Mesenchymal stem cell (in vitro differentiated cells and primary cell): ENCODE results near the gene ZNF785.

Source experiments
- DNase-seq: peaks from one replicate; pipeline ENCODE4 v3.0.0-alpha.2; 2013
- H2AFZ ChIP-seq: one replicate; pipeline ENCODE4 v1.6.1; 2013; ENCODE audit warnings: low read depth, mild to moderate bottlenecking, control low read depth, inconsistent platforms, low read length, moderate library complexity
- H2AK5ac ChIP-seq: 2 replicates; pipeline ENCODE4 v1.6.1; 2013; ENCODE audit warnings: low read length, moderate library complexity, mild to moderate bottlenecking, inconsistent platforms; ENCODE audit not compliant: severe bottlenecking
- H2BK120ac ChIP-seq: one replicate; pipeline ENCODE4 v1.6.1; 2013; ENCODE audit warnings: low read depth, mild to moderate bottlenecking, inconsistent platforms, low read length, moderate library complexity
- H2BK12ac ChIP-seq, 2 experiments: one replicate each; pipeline ENCODE4 v1.6.1; 2013; ENCODE audit warnings: inconsistent platforms in 2 of 2, low read length in 2 of 2, mild to moderate bottlenecking in 2 of 2, moderate library complexity in 2 of 2, control low read depth in 1 of 2
- H2BK15ac ChIP-seq: one replicate; pipeline ENCODE4 v1.6.1; 2013; ENCODE audit warnings: mild to moderate bottlenecking, low read depth, inconsistent platforms; ENCODE audit not compliant: poor library complexity, severe bottlenecking
- H2BK5ac ChIP-seq: 2 replicates; pipeline ENCODE4 v1.6.1; 2013; ENCODE audit warnings: low read depth, mild to moderate bottlenecking, low read length, control low read depth, inconsistent platforms; ENCODE audit not compliant: poor library complexity, severe bottlenecking
- H3K14ac ChIP-seq, 2 experiments: one replicate each; pipeline ENCODE4 v1.6.1; 2013; ENCODE audit warnings: inconsistent platforms in 2 of 2, low read length in 2 of 2, control low read depth in 1 of 2, mild to moderate bottlenecking in 1 of 2, moderate library complexity in 1 of 2
- H3K18ac ChIP-seq, 2 experiments: one replicate each; pipeline ENCODE4 v1.6.1; 2013; ENCODE audit warnings: inconsistent platforms in 2 of 2, low read length in 2 of 2, control low read depth in 1 of 2, low read depth in 1 of 2, mild to moderate bottlenecking in 1 of 2
- H3K23ac ChIP-seq, 2 experiments: one replicate each; pipeline ENCODE4 v1.6.1; 2013; ENCODE audit warnings: inconsistent platforms in 2 of 2, low read length in 2 of 2, mild to moderate bottlenecking in 2 of 2, moderate library complexity in 2 of 2, control low read depth in 1 of 2
- H3K27ac ChIP-seq: 2 replicates; pipeline ENCODE4 v1.5.1; 2013; ENCODE audit warnings: mild to moderate bottlenecking, moderate library complexity, low read length, control low read depth, inconsistent platforms; ENCODE audit not compliant: poor library complexity, severe bottlenecking
- H3K27me3 ChIP-seq, 2 experiments: 2 replicates each; pipeline versions ENCODE4 v1.6.1 to v1.7.0; 2013; ENCODE audit warnings: low read length in 2 of 2, mild to moderate bottlenecking in 2 of 2, moderate library complexity in 2 of 2, control low read depth in 1 of 2, inconsistent platforms in 1 of 2; ENCODE audit not compliant: control insufficient read depth in 1 of 2, insufficient read depth in 1 of 2
- H3K36me3 ChIP-seq, 2 experiments: 2 replicates each; pipeline versions ENCODE4 v1.6.1 to v1.7.0; 2013; ENCODE audit warnings: low read length in 2 of 2, control low read depth in 1 of 2, inconsistent platforms in 1 of 2, low read depth in 1 of 2, mild to moderate bottlenecking in 1 of 2; ENCODE audit not compliant: insufficient read depth in 2 of 2, control insufficient read depth in 1 of 2
- H3K4ac ChIP-seq, 2 experiments: one replicate each; pipeline ENCODE4 v1.6.1; 2013; ENCODE audit warnings: inconsistent platforms in 2 of 2, low read length in 2 of 2, mild to moderate bottlenecking in 2 of 2, moderate library complexity in 2 of 2, control low read depth in 1 of 2, low read depth in 1 of 2
- H3K4me1 ChIP-seq: 2 replicates; pipeline ENCODE4 v1.6.1; 2013; ENCODE audit warnings: low read depth, low read length, control low read depth; ENCODE audit not compliant: control insufficient read depth, insufficient read depth
- H3K4me2 ChIP-seq: 2 replicates; pipeline ENCODE4 v1.6.1; 2013; ENCODE audit warnings: low read length, mild to moderate bottlenecking, inconsistent platforms; ENCODE audit not compliant: poor library complexity, severe bottlenecking
- H3K4me3 ChIP-seq, 2 experiments: 2 replicates each; pipeline versions ENCODE4 v1.5.1 to v1.7.0; 2013; ENCODE audit warnings: low read length in 2 of 2, mild to moderate bottlenecking in 2 of 2, control low read depth in 1 of 2, low read depth in 1 of 2; ENCODE audit not compliant: insufficient read depth in 1 of 2
- H3K79me1 ChIP-seq: replicated peaks from 2 replicates; pipeline ENCODE4 v1.6.1; 2013; ENCODE audit warnings: mild to moderate bottlenecking, control low read depth, low read length, inconsistent platforms; ENCODE audit not compliant: poor library complexity, severe bottlenecking
- H3K9ac ChIP-seq: 2 replicates; pipeline ENCODE4 v1.7.0; 2013; ENCODE audit warnings: mild to moderate bottlenecking, low read length, moderate library complexity
- H3K9me3 ChIP-seq: 2 replicates; pipeline ENCODE4 v1.7.0; 2013; ENCODE audit warnings: mild to moderate bottlenecking, low read length; ENCODE audit not compliant: control insufficient read depth
- H4K8ac ChIP-seq: one replicate; pipeline ENCODE4 v1.6.1; 2013; ENCODE audit warnings: inconsistent platforms, mild to moderate bottlenecking, low read length, moderate library complexity
- H4K91ac ChIP-seq: one replicate; pipeline ENCODE4 v1.6.1; 2013; ENCODE audit warnings: mild to moderate bottlenecking, low read length, inconsistent platforms
- WGBS: methylation state at CpG from one replicate; pipeline ENCODE4 v1.1.7; 2013; ENCODE audit warnings: mixed read lengths; 5-methylcytosine and 5-hydroxymethylcytosine counted together

The ZNF785 gene

DNA sequence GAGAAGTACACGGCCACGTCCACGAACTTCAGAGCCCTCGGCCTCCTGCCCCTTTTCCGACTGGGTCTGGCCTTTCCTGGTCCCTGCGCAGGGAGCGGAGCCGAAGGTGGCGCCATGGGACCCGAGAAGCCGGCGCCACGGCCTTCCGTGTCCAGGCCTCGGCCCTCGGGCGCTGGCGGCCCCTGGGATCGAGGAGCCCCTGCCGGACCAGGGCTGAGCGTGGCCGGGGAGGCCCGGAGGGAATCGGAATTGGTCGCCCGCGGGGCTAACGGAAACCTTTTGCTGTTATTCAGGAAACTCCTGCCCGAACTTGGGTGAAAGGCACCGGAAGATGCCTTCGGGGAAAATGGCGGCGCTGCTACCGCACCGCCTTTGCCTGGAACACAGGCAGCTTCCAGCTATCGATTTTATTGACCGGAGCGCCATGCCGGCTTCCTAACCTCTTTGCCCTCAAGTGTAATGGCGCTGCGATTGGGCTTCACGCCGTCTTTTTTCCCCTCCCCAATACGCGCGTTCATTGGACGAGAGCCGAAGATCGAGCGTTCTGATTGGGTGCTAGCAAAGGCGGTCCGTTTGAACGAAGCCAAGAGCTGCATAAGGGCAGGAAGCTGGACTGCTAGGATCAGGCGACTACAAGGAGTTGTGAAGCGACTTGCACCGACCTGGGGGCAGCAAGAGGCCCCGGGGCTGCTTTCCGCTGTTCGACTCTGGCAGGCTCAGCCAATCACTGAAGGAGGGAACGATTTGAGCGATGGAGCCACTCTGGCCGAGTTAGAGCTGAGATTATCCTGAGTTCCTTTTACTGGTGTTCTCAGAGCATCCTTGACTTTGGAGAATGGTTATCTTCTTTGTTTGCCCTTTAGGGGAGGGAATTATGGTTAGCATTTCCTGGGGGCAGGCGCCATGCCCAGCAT, 24.7 kb upstream of the ZNF785 start, which contains the start of gene ZNF689:
Gene ZNF689 (minus strand): TSS at position 464 of the 914 bp plus-strand sequence. CDS start 348 bp downstream, at position 116.
- peak within 1 kb of the TSS; percentile 94 to 99 for H3K14ac ChIP-seq
- peak within 1 kb of the TSS; percentile 97 for H3K27ac ChIP-seq
- H4K8ac ChIP-seq: peak within 1 kb of the TSS; percentile 99
- peak; percentile 98 for DNase-seq
- peak within 1 kb of the TSS; percentile 89 for H2BK120ac ChIP-seq
- peak within 1 kb of the TSS; percentile 87 to 88 for H3K4me3 ChIP-seq
- under 1% methylated on average over 62 of the region's 63 CpGs for WGBS
- peaks cover 16 to 31% of the 10 kb centered on the region in 2 experiments for H3K36me3 ChIP-seq
- peak within 1 kb of the TSS in 1 of 2 experiments; percentile 81 for H2BK12ac ChIP-seq
- peak within 1 kb of the TSS; percentile 84 for H2BK5ac ChIP-seq
- no peaks in the 10 kb centered on the region for H3K27me3 ChIP-seq
- peaks cover 6% of the 10 kb centered on the region for H3K4me1 ChIP-seq
- peak within 1 kb of the TSS; percentile 97 for H4K91ac ChIP-seq
- H2BK15ac ChIP-seq: peak within 1 kb of the TSS; percentile 28
- H3K4me2 ChIP-seq: peak within 1 kb of the TSS; percentile 99
- H3K79me1 ChIP-seq: peaks cover 22% of the 10 kb centered on the region
- peak within 1 kb of the TSS; percentile 67 for H2AK5ac ChIP-seq
- peak within 1 kb of the TSS; percentile 80 to 98 for H3K4ac ChIP-seq
- H3K18ac ChIP-seq: peak within 1 kb of the TSS; percentile 95 to 100
- H3K9me3 ChIP-seq: no peaks in the 10 kb centered on the region
- peak within 1 kb of the TSS; percentile 98 for H3K9ac ChIP-seq
- peak within 1 kb of the TSS; percentile 97 for H2AFZ ChIP-seq
- H3K23ac ChIP-seq: peak within 1 kb of the TSS in 1 of 2 experiments; percentile 60

DNA sequence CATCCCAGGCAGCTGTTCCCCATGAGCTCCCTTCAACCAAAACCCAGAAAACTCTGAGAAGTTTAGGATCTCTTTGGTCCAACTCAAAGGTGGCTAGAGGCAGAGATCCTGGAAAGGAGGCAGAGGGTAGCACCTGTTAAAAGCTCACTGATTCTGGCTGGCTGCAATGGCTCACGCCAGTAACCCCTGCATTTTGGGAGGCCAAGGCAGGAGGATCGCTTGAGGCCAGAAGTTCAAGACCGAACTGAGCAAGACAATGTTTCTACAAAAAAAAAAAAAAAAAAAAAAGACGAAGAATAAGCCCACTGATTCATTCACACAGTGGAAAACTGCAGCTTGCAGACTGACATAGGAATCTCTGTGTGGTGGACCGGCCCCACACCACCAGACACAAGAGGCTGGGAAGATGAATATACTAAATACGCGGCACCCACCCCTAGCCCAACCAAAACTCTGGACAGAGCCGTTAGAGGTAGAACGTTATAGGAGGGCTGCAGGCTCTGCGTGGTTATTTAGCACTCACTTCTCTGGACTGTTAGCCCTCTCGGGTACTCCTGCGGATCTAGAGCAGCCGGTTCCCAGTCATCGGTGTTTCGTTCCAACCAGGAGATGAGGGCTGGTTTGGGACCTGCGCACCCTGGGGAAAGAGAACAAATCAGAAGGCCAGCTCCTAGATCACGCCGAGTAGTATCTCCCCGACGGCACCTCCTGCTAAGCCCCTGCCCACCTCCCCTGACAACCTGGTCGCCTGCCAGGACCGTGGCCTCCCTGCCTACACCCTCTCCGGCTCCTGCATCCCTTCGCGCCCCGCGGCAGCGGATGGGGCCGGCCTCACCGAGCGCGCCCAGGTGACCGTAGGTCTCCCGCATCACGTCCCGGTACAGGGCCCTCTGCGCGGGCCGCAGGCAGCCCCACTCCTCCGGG, 23.8 kb upstream of the ZNF785 start:
- Histone ChIP-seq H3K23ac (peak overlapping the region in 1 of 2 experiments; percentile 60), H2AK5ac (no peak overlapping the region)
- whole genome bisulfite sequencing: 13% methylated on average over 39 of the region's 40 CpGs

DNA sequence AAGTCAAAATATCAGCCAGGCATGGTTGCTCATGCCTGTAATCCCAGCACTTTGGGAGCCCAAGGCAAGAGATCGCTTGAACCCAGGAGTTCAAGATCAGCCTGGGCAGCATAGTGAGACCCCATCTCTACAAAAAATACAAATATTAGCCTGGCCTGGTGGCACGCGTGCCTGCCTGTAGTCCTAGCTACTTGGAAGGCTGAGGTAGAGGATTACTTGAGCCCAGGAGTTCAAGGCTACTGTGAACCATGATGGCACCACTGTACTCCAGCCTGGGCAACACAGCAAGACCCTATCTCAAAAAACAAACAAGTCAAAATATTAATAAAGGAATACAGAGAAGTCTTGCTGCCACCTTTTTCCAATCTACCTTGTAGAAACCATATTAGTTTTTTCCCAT, 20.5 kb upstream of the ZNF785 start:
- Histone ChIP-seq H3K79me1 (peaks cover 36% of the 10 kb centered on the region), H3K27me3 (no peaks in the 10 kb centered on the region), H2AFZ (no peak overlapping the region), H3K36me3 (peaks cover 41 to 50% of the 10 kb centered on the region in 2 experiments), H2BK5ac (no peak overlapping the region), H4K8ac (no peak overlapping the region), H4K91ac (no peak overlapping the region), H2BK12ac (no peak overlapping the region), H3K4me3 (no peak overlapping the region), H3K4ac (no peak overlapping the region), H3K14ac (no peak overlapping the region), H2BK15ac (no peak overlapping the region), H2AK5ac (no peak overlapping the region), H3K27ac (no peak overlapping the region), H2BK120ac (no peak overlapping the region), H3K9ac (no peak overlapping the region), H3K23ac (no peak overlapping the region), H3K9me3 (no peaks in the 10 kb centered on the region), H3K4me2 (no peak overlapping the region), H3K4me1 (peaks cover 6% of the 10 kb centered on the region), H3K18ac (no peak overlapping the region)
- no peak for DNase-seq
- WGBS: 100% methylated on average over 3 of the region's 3 CpGs

More for the DNA sequence above, 23.8 kb upstream of the ZNF785 start:
- Histone ChIP-seq H2AFZ (peak overlapping the region; percentile 97), H3K9me3 (no peaks in the 10 kb centered on the region), H3K4me2 (peak overlapping the region; percentile 89), H3K27ac (peak overlapping the region; percentile 97), H2BK12ac (peak overlapping the region in 1 of 2 experiments; percentile 63), H3K14ac (peak overlapping the region; percentile 94 to 99), H4K91ac (peak overlapping the region; percentile 97), H3K36me3 (peaks cover 26 to 40% of the 10 kb centered on the region in 2 experiments), H3K4ac (peak overlapping the region; percentile 80 to 98), H4K8ac (peak overlapping the region; percentile 99), H3K18ac (peak overlapping the region; percentile 95 to 100), H2BK120ac (peak overlapping the region; percentile 89), H3K27me3 (no peaks in the 10 kb centered on the region), H3K79me1 (peaks cover 24% of the 10 kb centered on the region), H2BK15ac (no peak overlapping the region), H3K4me1 (peaks cover 6% of the 10 kb centered on the region), H3K9ac (peak overlapping the region; percentile 98), H3K4me3 (peak overlapping the region; percentile 87 to 88), H2BK5ac (peak overlapping the region; percentile 84)
- peak; percentile 45 for DNase-seq
